NCI-H146 (cell line): ENCODE results near the gene IFITM5.
A peak's percentile ranks its signal among the peaks of the same experiment; 100 is the strongest.

ENCODE experiments used
- DNase-seq: peaks from one replicate; lab custom pipeline; 2025; lab: John Stamatoyannopoulos, UW

Gene IFITM5

DNA sequence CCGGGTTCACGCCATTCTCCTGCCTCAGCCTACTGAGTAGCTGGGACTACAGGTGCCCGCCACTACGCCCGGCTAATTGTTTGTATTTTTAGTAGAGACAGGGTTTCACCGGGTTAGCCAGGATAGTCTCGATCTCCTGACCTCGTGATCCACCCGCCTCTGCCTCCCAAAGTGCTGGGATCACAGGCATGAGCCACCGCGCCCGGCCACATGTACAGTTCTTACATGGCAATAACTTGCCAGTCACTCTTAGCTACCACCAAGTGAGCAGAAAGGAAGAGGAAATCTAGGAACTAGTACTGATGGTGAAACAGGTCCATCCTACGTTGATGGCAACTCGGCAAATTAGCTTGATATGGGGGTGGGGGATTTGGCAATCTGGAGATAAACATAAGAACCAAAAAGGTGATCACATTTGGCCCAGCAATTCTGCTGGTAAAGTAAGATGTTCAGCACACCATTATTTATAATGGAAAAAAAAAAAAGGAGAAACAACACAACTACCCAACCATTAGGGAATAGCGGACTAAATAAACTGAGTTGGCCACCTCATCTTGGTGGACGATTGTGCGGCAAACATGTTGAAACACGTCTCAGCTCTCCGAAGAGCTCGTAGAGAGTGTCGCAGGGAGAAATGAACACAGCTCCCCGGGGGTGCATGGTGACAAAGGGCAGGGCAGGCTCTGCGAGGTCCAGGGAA lies 15.8 kb downstream of the IFITM5 start:
- no peak for DNase-seq

DNA sequence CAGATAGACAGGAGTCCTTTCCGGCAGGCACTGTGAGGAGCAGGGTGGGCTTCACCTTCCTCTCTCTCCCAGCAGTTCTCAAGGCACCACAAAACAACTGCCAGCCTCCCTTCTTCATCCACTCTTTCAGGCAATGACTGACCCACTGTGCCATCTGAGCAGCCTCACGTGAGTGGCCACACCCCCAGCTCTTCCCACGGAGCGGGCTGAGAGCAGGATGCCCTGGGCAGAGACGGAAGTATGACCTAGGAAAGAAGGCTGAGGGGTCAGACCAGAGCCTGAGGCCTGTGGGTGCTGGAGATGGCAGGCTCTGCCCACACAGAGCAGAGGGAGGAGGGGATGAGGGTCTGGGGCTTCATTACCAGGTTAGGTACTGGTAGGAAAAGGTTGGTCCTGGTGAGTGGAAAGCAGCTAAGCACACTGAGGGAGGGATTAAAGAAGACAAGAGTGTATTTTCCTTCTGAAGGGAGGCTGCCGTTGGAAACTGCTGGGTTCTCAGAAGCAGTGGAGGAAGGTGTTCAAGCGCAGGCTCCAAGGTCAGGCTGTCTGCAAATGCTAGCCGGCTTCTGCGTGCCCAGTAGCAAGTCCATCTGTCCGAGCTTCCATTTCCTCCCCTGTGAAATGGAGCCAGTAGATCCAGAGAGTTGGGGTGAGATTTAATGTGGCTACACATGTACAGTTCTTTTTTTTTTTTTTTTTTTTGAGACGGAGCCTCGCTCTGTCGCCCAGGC lies 16.5 kb downstream of the IFITM5 start:
- no peak for DNase-seq

- no peak for DNase-seq
These were observed 17.2 kb downstream of the IFITM5 start for GRCh38 chr11:282171-282570.

DNA sequence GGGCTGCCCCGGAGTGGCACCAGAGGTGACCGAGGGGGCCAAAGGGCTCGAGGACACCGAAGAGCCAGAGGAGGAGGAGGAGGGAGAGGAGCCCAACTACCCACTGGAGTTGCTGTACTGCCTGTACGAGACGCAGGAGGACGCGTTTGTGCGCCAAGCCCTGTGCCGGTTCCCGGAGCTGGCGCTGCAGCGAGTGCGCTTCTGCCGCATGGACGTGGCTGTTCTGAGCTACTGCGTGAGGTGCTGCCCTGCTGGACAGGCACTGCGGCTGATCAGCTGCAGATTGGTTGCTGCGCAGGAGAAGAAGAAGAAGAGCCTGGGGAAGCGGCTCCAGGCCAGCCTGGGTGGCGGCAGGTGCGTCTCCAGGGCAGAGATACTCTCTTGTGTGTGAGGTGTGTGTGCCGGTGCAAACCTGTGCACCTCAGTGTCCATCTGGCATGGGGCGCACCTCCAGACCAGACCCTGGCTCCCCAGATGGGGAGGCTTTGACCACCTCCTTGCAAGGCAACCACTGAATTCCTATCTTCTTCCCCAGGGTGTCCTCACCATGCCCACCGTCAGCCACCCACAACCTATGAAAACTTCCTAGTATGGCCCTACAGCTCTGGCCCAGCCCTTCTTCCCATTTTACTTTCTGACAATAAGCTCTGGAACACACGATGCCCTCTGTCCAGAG lies 17.7 kb downstream of the IFITM5 start:
- DNase-seq: no peak

- DNase-seq: no peak
These were observed 18.4 kb downstream of the IFITM5 start for GRCh38 chr11:280706-281485.

DNA sequence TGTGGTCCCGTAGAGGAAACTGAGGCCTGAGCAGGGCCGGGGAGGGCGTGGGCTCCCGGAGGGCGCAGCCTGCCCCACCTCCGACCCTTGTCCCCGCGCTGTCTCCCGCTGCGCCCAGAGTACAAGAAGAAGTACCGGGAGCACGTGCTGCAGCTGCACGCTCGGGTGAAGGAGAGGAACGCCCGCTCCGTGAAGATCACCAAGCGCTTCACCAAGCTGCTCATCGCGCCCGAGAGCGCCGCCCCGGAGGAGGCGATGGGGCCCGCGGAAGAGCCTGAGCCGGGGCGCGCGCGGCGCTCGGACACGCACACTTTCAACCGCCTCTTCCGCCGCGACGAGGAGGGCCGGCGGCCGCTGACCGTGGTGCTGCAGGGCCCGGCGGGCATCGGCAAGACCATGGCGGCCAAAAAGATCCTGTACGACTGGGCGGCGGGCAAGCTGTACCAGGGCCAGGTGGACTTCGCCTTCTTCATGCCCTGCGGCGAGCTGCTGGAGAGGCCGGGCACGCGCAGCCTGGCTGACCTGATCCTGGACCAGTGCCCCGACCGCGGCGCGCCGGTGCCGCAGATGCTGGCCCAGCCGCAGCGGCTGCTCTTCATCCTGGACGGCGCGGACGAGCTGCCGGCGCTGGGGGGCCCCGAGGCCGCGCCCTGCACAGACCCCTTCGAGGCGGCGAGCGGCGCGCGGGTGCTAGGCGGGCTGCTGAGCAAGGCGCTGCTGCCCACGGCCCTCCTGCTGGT lies 19.2 kb downstream of the IFITM5 start:
- peak; percentile 52 for DNase-seq

GRCh38 chr11:279040-279965 lies 20.0 kb downstream of the IFITM5 start:
- DNase-seq: no peak

- no peak for DNase-seq
These were observed 21.1 kb downstream of the IFITM5 start, which contains the start of gene NLRP6 for GRCh38 chr11:278001-278951. TSS of gene NLRP6 (plus strand) at chr11:278407. CDS start at chr11:278570, 163 bp downstream.

GRCh38 chr11:276219-276618 lies 23.1 kb downstream of the IFITM5 start:
- DNase-seq: no peak

DNA sequence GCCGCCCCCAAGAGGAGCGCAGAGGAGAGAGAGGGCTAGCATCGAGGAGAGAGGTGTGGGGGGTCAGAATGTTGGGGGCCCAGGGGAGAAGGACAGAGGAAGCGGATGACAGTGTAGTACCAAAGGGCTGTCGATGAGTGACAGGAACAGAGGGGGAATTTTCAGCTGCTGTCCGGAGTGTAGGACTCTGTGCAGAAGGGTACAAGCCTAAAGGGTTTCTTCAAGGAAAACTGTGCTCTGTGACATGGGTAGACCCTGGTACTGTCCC lies 26.5 kb downstream of the IFITM5 start:
- no peak for DNase-seq

DNA sequence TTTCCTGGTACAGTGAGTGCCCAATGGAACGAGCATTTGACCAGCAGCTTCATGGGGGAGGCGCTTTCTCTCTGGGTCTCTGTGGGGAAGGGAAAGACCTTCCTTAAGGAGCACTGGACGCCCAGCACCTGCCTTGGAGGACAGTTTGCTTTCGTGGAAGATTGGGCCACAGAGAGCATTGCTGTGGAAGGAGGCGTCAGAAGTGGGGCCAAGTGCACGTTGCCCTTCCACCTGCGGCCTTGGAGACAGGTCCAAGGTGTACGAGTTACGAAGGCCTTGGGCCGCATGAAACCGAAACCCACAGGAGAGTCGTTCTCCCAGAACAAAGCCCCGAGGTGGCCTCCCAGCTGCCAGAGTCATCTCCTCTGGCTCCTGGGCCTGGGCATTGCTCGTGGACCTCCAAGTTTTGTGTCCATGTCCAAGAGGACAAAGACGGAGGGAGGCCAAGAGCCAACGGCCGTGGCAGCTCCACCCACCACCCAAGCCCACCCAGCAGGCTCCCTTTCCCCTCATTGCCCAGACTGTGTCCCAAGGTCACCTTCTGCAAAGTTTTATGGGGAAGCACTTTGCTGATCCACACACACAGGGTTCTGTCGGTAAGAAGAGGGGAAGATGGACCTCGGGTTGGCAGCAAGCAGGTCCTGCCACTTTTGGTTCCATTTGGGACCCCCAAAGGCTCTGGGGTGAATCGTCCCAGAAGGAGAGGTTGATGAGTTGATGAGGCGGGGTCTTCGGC lies 27.0 kb downstream of the IFITM5 start:
- no peak for DNase-seq

DNA sequence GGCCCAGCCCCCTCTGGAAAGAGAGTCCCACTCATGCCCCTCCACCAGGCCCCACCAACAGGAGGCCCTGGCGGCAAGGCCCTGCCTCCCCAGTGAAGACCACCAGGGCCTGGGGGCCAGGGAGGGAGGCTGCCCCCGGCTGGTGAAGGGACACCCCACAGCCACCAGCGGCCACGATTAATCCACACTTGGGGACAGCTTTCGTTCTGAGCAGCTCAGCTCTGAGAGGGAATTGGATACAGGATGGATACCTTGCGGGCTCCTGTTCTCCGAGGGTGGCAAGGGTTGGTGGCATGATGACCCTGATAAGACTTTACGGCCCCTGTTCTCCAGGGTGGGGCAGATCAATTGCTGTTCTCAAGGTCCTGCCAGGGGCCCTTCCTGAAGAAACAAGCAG lies 28.0 kb downstream of the IFITM5 start:
- no peak for DNase-seq

DNA sequence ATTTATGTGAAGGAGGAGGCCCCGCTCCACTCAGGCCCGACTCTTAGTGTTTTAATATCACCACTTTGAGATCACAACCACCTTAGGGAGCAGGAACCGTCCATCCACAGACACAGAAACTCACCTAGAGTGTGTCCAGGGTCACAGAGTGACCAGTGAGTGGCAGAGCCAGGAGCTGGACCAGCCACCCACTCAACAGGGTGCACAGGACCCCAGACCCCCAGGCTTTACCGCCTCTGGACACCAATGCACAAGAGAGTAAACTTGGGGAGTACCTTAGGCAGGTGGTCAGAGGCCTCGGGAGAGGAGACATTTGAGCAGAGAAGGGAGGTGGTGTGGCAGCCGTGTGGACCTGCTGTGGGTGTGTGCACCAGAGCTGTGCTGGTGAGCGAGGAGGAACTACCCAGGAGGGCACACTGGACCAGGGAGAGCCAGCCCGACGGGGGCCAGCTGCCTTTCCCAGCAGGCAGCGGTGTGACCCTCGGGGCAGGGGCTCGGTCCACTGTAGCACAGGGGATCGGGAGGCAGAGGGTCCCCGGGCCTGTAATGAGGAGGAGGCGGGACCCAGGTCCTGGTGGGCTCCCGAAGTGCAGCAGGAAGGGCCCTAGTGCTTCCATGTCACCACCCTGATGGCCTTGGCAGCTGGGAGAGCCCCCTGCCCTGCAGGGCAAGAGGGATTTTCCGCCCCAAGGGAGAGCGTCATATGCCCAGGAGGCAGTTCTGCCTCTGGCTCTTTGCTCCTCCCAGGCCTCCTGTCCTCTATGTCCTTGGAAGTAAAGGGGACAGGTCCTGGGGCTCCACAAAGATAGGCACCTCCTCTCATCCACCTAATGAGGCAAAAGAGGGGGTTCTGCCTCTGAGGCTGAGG lies 28.6 kb downstream of the IFITM5 start:
- no peak for DNase-seq

DNA sequence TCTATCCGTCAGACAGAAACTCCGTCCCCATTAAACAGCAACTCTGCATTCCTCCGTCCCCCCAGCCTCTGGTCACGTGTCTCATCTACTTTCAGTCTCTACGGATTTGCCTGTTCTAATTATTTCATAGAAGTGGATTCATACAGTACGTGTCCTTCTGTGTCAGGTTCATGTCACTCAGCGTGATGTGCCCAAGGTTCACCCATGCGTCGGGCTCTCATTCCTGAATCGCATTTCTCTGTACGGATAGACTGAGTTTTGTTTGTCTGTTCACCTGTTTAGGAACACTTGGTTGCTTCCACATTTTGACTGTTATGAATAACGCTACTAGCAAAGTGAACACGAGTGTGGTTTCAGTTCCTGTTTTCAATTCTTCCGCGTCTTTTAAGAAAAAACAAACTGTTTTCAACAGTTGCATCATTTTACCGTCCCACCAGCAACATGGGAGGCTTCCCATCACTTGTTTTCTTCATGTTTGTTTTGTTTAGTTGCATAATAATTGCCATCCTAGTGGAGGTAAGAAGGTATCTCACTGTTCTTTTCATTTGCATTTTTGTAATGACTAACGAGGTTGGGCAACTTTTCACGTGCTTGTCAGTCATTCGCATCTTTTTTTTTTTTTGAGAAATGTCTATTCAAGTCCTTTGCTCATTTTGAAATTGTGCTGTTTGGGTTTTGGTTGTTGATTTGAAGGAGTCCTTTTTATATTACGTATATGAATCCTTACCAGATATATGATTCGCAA lies 30.0 kb downstream of the IFITM5 start:
- DNase-seq: no peak

DNA sequence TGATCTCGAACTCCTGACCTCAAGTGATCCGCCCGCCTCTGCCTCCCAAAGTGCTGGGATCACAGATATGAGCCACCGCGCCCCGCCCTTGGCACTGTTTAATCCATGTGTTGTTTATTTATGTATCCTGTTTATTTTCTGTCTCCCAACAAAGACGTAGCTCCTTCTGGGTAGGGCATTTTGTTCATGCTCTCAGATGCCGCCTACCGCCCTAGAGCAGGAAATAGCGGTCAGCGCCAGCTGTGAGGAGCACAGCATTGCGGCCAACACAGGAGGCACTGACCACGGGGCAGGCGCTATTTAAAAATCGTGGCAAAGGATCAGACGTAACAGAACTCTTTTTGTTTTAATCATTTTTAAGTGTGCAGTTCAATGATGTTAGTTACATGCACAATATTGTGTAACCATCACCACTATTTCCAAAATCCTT lies 30.6 kb downstream of the IFITM5 start:
- peak; percentile 46 for DNase-seq

GRCh38 chr11:267491-267994 lies 31.8 kb downstream of the IFITM5 start:
- no peak for DNase-seq
